HL-60 (cell line): ENCODE measurements around the gene LLPH.

Experiments
- DNase-seq, 2 experiments: peaks; one replicate each; pipeline ENCODE4 v3.0.0-alpha.2; 2010 to 2020; ENCODE audit warnings: low read depth in 1 of 2, low spot score in 1 of 2
- H3K27ac ChIP-seq: fragments of 250-450 bp; sonication (Bioruptor Pico); replicated peaks from 2 replicates; pipeline ENCODE4 v1.5.1; 2020; ENCODE audit warnings: mild to moderate bottlenecking, moderate library complexity
- H3K27me3 ChIP-seq: fragments of 250-450 bp; sonication (Bioruptor Pico); 2 replicates; pipeline ENCODE4 v1.5.1; 2021; ENCODE audit warnings: mild to moderate bottlenecking, moderate library complexity; ENCODE audit not compliant: insufficient read depth, poor library complexity, severe bottlenecking
- H3K4me3 ChIP-seq: replicated peaks from 2 replicates; pipeline ENCODE4 v1.5.1; 2011; ENCODE audit warnings: mild to moderate bottlenecking, control low read depth, low read length; ENCODE audit not compliant: insufficient read depth
- CTCF ChIP-seq: IDR thresholded peaks from one replicate; pipeline ENCODE4 v1.5.1; 2011; ENCODE audit warnings: low read length, control low read depth, inconsistent platforms; ENCODE audit not compliant: insufficient read depth
- GABPA ChIP-seq: IDR thresholded peaks from 2 replicates; pipeline ENCODE4 v1.6.1; 2012; ENCODE audit warnings: low read depth
- POLR2AphosphoS5 ChIP-seq: IDR thresholded peaks from 2 replicates; pipeline ENCODE4 v1.6.1; 2012; ENCODE audit warnings: low read depth
- REST ChIP-seq: IDR thresholded peaks from 2 replicates; pipeline ENCODE4 v1.6.1; 2012; ENCODE audit warnings: low read depth; ENCODE audit not compliant: insufficient replicate concordance
- SPI1 ChIP-seq: IDR thresholded peaks from 2 replicates; pipeline ENCODE4 v1.6.1; 2012; ENCODE audit warnings: low read depth, mild to moderate bottlenecking, borderline replicate concordance

The LLPH gene

GRCh38 chr12:66113471-66113870, 17.1 kb downstream of the LLPH start:
- no peak for DNase-seq
- H3K27me3 ChIP-seq = no peaks in the 10 kb centered on the region
- TF ChIP-seq REST = no peak
- no peak for TF ChIP-seq SPI1
- TF ChIP-seq GABPA = no peak
- TF ChIP-seq POLR2AphosphoS5 = no peak
- TF ChIP-seq CTCF = no peak
- no peak overlapping the region for H3K27ac ChIP-seq
- H3K4me3 ChIP-seq = no peak overlapping the region

- Histone ChIP-seq H3K27ac (no peak overlapping the region), H3K27me3 (no peaks in the 10 kb centered on the region), H3K4me3 (no peak overlapping the region)
- no peak for TF ChIP-seq SPI1
- no peak for TF ChIP-seq GABPA
- TF ChIP-seq CTCF = no peak
- no peak for TF ChIP-seq POLR2AphosphoS5
- TF ChIP-seq REST = no peak
- DNase-seq = peak in 1 of 2 experiments; percentile 38
These were observed 18.9 kb downstream of the LLPH start for GRCh38 chr12:66111605-66112004.

- H3K4me3 ChIP-seq = no peak overlapping the region
- H3K27ac ChIP-seq = no peak overlapping the region
- H3K27me3 ChIP-seq = no peaks in the 10 kb centered on the region
- TF ChIP-seq SPI1 (no peak), CTCF (no peak), REST (no peak), POLR2AphosphoS5 (no peak), GABPA (no peak)
- no peak for DNase-seq
These were observed 21.5 kb downstream of the LLPH start for GRCh38 chr12:66109056-66109455.
